HG02884 (cell line): ENCODE measurements around the gene LOXHD1.

Experiments
- ATAC-seq: cut with Tn5 transposase; IDR thresholded peaks from one replicate; pipeline ENCODE4 v1.9.1; 2021; ENCODE audit warnings: mild to moderate bottlenecking, moderate library complexity; ENCODE audit not compliant: unreplicated experiment

The LOXHD1 gene

GRCh38 chr18:46546111-46546640 lies 110.8 kb downstream of the LOXHD1 start:
- no peak for ATAC-seq

- ATAC-seq, result no peak
Observed at GRCh38 chr18:46542545-46542944, 114.5 kb downstream of the LOXHD1 start.

GRCh38 chr18:46541626-46542189 lies 115.3 kb downstream of the LOXHD1 start:
- ATAC-seq, result no peak

- ATAC-seq, result no peak
Observed at GRCh38 chr18:46538376-46538775, 118.6 kb downstream of the LOXHD1 start.

- ATAC-seq, result no peak
Observed at GRCh38 chr18:46536215-46536874, 120.7 kb downstream of the LOXHD1 start.

GRCh38 chr18:46531482-46531881 lies 125.5 kb downstream of the LOXHD1 start:
- no peak for ATAC-seq

- no peak for ATAC-seq
Observed at GRCh38 chr18:46528037-46528436, 129.0 kb downstream of the LOXHD1 start.

- no peak for ATAC-seq
Observed at GRCh38 chr18:46519870-46520269, 137.2 kb downstream of the LOXHD1 start.

- no peak for ATAC-seq
Observed at GRCh38 chr18:46518438-46518837, 138.6 kb downstream of the LOXHD1 start.

- no peak for ATAC-seq
Observed at GRCh38 chr18:46516555-46516954, 140.5 kb downstream of the LOXHD1 start.

GRCh38 chr18:46510386-46510785 lies 146.6 kb downstream of the LOXHD1 start:
- no peak for ATAC-seq

- no peak for ATAC-seq
Observed at GRCh38 chr18:46509530-46509929, 147.5 kb downstream of the LOXHD1 start.

GRCh38 chr18:46506974-46507586 lies 149.9 kb downstream of the LOXHD1 start:
- no peak for ATAC-seq

- no peak for ATAC-seq
Observed at GRCh38 chr18:46502444-46502843, 154.6 kb downstream of the LOXHD1 start.

- ATAC-seq, result no peak
Observed at GRCh38 chr18:46497129-46497528, 159.9 kb downstream of the LOXHD1 start.

- ATAC-seq, result no peak
Observed at GRCh38 chr18:46488471-46489213, 168.4 kb downstream of the LOXHD1 start.

- no peak for ATAC-seq
Observed at GRCh38 chr18:46485675-46486194, 171.3 kb downstream of the LOXHD1 start.

GRCh38 chr18:46484971-46485370 lies 172.0 kb downstream of the LOXHD1 start:
- no peak for ATAC-seq

- no peak for ATAC-seq
Observed at GRCh38 chr18:46482831-46483230, 174.2 kb downstream of the LOXHD1 start.

GRCh38 chr18:46481847-46482245 lies 175.2 kb downstream of the LOXHD1 start:
- no peak for ATAC-seq
